Small intestine (tissue), 7 donors: ENCODE data around the gene POLD3. TPM values are rescaled to one million over a fixed set of nuclear protein-coding genes. Genes with fewer than 3 reads are reported as not detected.

Experiments
- DNase-seq, 2 donors: peaks; one replicate each; pipeline versions ENCODE4 v3.0.0 to v3.0.0-alpha.2; 2013
- FAIRE-seq: peaks from 2 replicates; lab custom pipeline; 2012; peaks lifted over from hg19 to GRCh38; lab: Jason Lieb, UNC
- H3K27ac ChIP-seq, 3 donors: one replicate each; pipeline ENCODE4 v1.5.1; 2013; ENCODE audit warnings: low read length in 2 of 3, mild to moderate bottlenecking in 2 of 3, control low read depth in 1 of 3, inconsistent platforms in 1 of 3, low read depth in 1 of 3, moderate library complexity in 1 of 3
- H3K27me3 ChIP-seq, 3 donors: one replicate each; pipeline ENCODE4 v1.6.1; 2013; ENCODE audit warnings: low read length in 3 of 3, inconsistent platforms in 1 of 3; ENCODE audit not compliant: control insufficient read depth in 3 of 3, insufficient read depth in 3 of 3
- H3K36me3 ChIP-seq, 3 donors: one replicate each; pipeline ENCODE4 v1.6.1; 2013; ENCODE audit warnings: low read length in 3 of 3, inconsistent platforms in 1 of 3, low read depth in 1 of 3, mild to moderate bottlenecking in 1 of 3, moderate library complexity in 1 of 3; ENCODE audit not compliant: control insufficient read depth in 3 of 3, insufficient read depth in 2 of 3
- H3K4me1 ChIP-seq, 3 donors: one replicate each; pipeline ENCODE4 v1.6.1; 2013; ENCODE audit warnings: low read length in 2 of 3, inconsistent platforms in 1 of 3, low read depth in 1 of 3, mild to moderate bottlenecking in 1 of 3, moderate library complexity in 1 of 3; ENCODE audit not compliant: control insufficient read depth in 3 of 3, insufficient read depth in 2 of 3
- H3K4me3 ChIP-seq, 3 donors: one replicate each; pipeline ENCODE4 v1.5.1; 2013; ENCODE audit warnings: low read length in 3 of 3, control low read depth in 1 of 3, inconsistent platforms in 1 of 3, low read depth in 1 of 3, mild to moderate bottlenecking in 1 of 3, moderate library complexity in 1 of 3
- H3K9me3 ChIP-seq, 2 donors: one replicate each; pipeline ENCODE4 v1.6.1; 2013; ENCODE audit warnings: low read depth in 1 of 2, low read length in 1 of 2; ENCODE audit not compliant: control insufficient read depth in 2 of 2, insufficient read depth in 1 of 2
- WGBS, 3 donors: extraction: QIAGEN DNeasy Blood & Tissue Kit; methylation state at CpG; one replicate each; pipeline ENCODE4 v1.1.7; 2013; 5-methylcytosine and 5-hydroxymethylcytosine counted together
- polyA plus RNA-seq, 4 donors: library from polyadenylated mRNA; stranded (reverse) in 3 of 4; unstranded in 1 of 4; fragments of 200-250 nt in 3 of 4; fragments of 120-200 nt in 1 of 4; gene quantifications; one replicate each; pipeline versions ENCODE4 v1.2.1 to v1.2.3, GENCODE V29; 2013
- donor health status: healthy with polysubstance abuse.
- donor health status: control.
- donor health status: control.
- donor health status: Bipolar disorder and iron deficiency.
- donor health status: healthy.

POLD3 gene
- polyA plus RNA-seq, 4 donors = 11.1 to 25.9 (median 14.1) TPM

- Histone ChIP-seq H3K9me3 (no peaks in the 10 kb centered on the region), H3K36me3 (no peaks in the 10 kb centered on the region), H3K27ac (no peak overlapping the region), H3K27me3 (peaks cover 0 to 14% (median 2%) of the 10 kb centered on the region in 3 donors), H3K4me3 (no peak overlapping the region), H3K4me1 (peaks cover 0 to 4% (median 0%) of the 10 kb centered on the region in 3 donors)
- DNase-seq (no peak), FAIRE-seq (no peak)
- 88 to 90% (median 90%) methylated on average over 18 of the region's 18 CpGs for WGBS, 3 donors
These were observed 88.5 kb downstream of the POLD3 start for GRCh38 chr11:74680703-74681531.

GRCh38 chr11:74681686-74682651 lies 89.6 kb downstream of the POLD3 start:
- no peak for FAIRE-seq

GRCh38 chr11:74682731-74683278 lies 90.4 kb downstream of the POLD3 start:
- Histone ChIP-seq H3K27me3 (peaks cover 0 to 14% (median 2%) of the 10 kb centered on the region in 3 donors), H3K4me3 (peak overlapping the region in 1 of 3 donors; percentile 38), H3K9me3 (peaks cover 0 to 4% of the 10 kb centered on the region in 2 donors), H3K36me3 (no peaks in the 10 kb centered on the region), H3K27ac (no peak overlapping the region), H3K4me1 (peaks cover 0 to 4% (median 0%) of the 10 kb centered on the region in 3 donors)
- DNase-seq (no peak), FAIRE-seq (no peak)
- WGBS, 3 donors = 83 to 86% (median 84%) methylated on average over 14 of the region's 14 CpGs

More at GRCh38 chr11:74681686-74682651, 89.6 kb downstream of the POLD3 start:
- peaks cover 0 to 14% (median 2%) of the 10 kb centered on the region in 3 donors for H3K27me3 ChIP-seq
- no peaks in the 10 kb centered on the region for H3K36me3 ChIP-seq
- no peak overlapping the region for H3K27ac ChIP-seq
- peaks cover 0 to 4% of the 10 kb centered on the region in 2 donors for H3K9me3 ChIP-seq
- no peak overlapping the region for H3K4me3 ChIP-seq
- 78 to 90% (median 83%) methylated on average over 12 of the region's 12 CpGs for WGBS, 3 donors
- peaks cover 0 to 4% (median 0%) of the 10 kb centered on the region in 3 donors for H3K4me1 ChIP-seq
- DNase-seq = no peak

- Histone ChIP-seq H3K4me1 (peaks cover 0 to 4% (median 0%) of the 10 kb centered on the region in 3 donors), H3K36me3 (no peaks in the 10 kb centered on the region), H3K27ac (no peak overlapping the region), H3K9me3 (peaks cover 0 to 4% of the 10 kb centered on the region in 2 donors), H3K4me3 (peak overlapping the region in 2 of 3 donors; percentile 16 to 38), H3K27me3 (peaks cover 0 to 14% (median 2%) of the 10 kb centered on the region in 3 donors)
- FAIRE-seq (no peak), DNase-seq (peak in 1 of 2 donors; percentile 55)
- WGBS, 3 donors = 4 to 6% (median 4%) methylated on average over 38 to 59 of the region's 59 CpGs
These were observed 91.0 kb downstream of the POLD3 start for GRCh38 chr11:74683279-74683871.

- no peak for FAIRE-seq
- Histone ChIP-seq H3K9me3 (peaks cover 0 to 4% of the 10 kb centered on the region in 2 donors), H3K27me3 (peaks cover 0 to 14% (median 2%) of the 10 kb centered on the region in 3 donors), H3K27ac (no peak overlapping the region), H3K4me3 (no peak overlapping the region), H3K4me1 (peaks cover 0 to 4% (median 0%) of the 10 kb centered on the region in 3 donors), H3K36me3 (no peaks in the 10 kb centered on the region)
- DNase-seq = no peak
- WGBS, 3 donors = 76 to 81% (median 79%) methylated on average over 12 of the region's 12 CpGs
These were observed 91.6 kb downstream of the POLD3 start for GRCh38 chr11:74683941-74684481.

- Histone ChIP-seq H3K27ac (no peak overlapping the region), H3K9me3 (peaks cover 0 to 9% of the 10 kb centered on the region in 2 donors), H3K4me3 (no peak overlapping the region), H3K27me3 (peaks cover 0 to 14% (median 2%) of the 10 kb centered on the region in 3 donors), H3K36me3 (no peaks in the 10 kb centered on the region), H3K4me1 (peaks cover 0 to 4% (median 0%) of the 10 kb centered on the region in 3 donors)
- FAIRE-seq = no peak
- WGBS, 3 donors = 75 to 83% (median 79%) methylated on average over 1 of the region's 1 CpG
- no peak for DNase-seq
These were observed 92.3 kb downstream of the POLD3 start for GRCh38 chr11:74684661-74685060.

- Histone ChIP-seq H3K4me1 (peaks cover 0 to 4% (median 0%) of the 10 kb centered on the region in 3 donors), H3K27me3 (peaks cover 0 to 14% (median 2%) of the 10 kb centered on the region in 3 donors), H3K9me3 (peaks cover 0 to 9% of the 10 kb centered on the region in 2 donors), H3K4me3 (no peak overlapping the region), H3K36me3 (no peaks in the 10 kb centered on the region), H3K27ac (no peak overlapping the region)
- FAIRE-seq (no peak), DNase-seq (no peak)
These were observed 93.0 kb downstream of the POLD3 start for GRCh38 chr11:74685338-74685737.
